ENCODE data around the gene ANKDD1A.

DNA sequence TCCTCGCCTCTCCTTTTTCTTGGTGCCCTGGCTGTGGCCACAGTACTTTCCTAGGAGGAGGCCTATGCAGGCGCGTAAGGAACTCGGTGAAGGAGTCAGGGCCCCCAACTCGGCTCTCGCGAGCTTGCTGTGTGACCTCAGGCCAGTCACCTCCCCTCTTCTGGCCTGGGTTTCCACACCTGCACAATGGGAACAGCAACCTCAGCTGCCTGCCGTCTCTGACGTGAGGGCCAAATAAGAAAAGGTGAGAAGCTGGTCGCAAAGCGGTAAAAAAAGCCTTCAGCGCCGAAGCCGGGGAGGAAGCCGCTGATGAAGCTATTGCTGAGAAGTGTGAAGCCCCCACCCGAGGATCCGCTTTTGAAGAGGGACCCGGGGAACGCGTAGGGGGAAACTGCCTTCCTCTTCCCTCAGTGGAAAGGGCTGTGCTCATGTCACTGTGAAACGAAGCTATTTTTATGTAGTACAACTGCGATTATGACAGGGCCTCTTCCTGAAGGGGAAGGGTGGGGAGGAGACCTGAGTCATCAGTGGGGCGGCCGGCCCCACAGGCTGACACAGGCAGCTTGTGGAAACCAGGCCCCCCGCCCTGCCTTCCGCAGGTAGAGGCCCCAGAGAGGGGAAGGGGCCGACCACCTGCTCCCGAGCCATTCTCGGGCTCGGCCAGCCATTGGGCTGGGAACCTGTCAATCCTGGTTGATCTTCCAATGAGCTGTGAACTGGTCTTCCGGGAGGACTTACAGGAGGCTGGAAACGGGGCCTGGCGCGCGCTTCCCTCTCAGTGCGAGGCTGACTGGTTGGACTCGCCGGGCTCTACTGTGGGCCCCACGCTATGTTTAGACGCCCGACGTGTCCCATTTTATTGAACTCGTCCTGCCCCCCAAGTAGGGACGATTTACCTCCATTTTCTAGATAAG, 18.0 kb upstream of the ANKDD1A start:
- TF ChIP-seq CTCF (IDR thresholded peaks at IDR 0.05; ENCODE audit: insufficient read depth, low read length, poor library complexity, severe bottlenecking) (no peak), EZH2phosphoT487 (conservative IDR thresholded peaks at IDR 0.05; ENCODE audit: low read length) (no peak)
